Omental fat pad (tissue), 4 donors: ENCODE results near the gene FAM234A. TPM values are rescaled to one million over a fixed set of nuclear protein-coding genes. Genes with fewer than 3 reads are reported as not detected.

Source experiments
- ATAC-seq: fragments of 150-250 bp; one replicate; pipeline ENCODE4 v1.9.1; 2016; ENCODE audit warnings: mild to moderate bottlenecking, moderate library complexity; ENCODE audit not compliant: low FRiP score
- DNase-seq: peaks from one replicate; pipeline ENCODE4 v3.0.0-alpha.2; 2019; ENCODE audit warnings: low spot score
- CTCF ChIP-seq, 3 donors: fragments of 450-650 bp; IDR thresholded peaks; one replicate each; pipeline ENCODE4 v1.5.1; 2016 to 2017; ENCODE audit warnings: antibody characterized with exemption in 3 of 3, mild to moderate bottlenecking in 3 of 3, moderate library complexity in 2 of 3
- total RNA-seq, 4 donors: library from RNA; depleted of rRNA; stranded (reverse); fragments of >200 nt; gene quantifications; one replicate each; pipeline ENCODE4 v1.1.0, GENCODE V29; 2016

FAM234A gene
- total RNA-seq, 4 donors from 2014 or later: 48.5 to 119 (median 69.3) TPM

GRCh38 chr16:303760-304505 lies 69.3 kb downstream of the FAM234A start:
- no peak for TF ChIP-seq CTCF (IDR thresholded peaks at IDR 0.05)
- peak; percentile 16 for ATAC-seq
- no peak for DNase-seq

- no peak for TF ChIP-seq CTCF (IDR thresholded peaks at IDR 0.05)
- ATAC-seq (no peak), DNase-seq (no peak)
Measured at GRCh38 chr16:305916-306626, 71.5 kb downstream of the FAM234A start.

- no peak for ATAC-seq
- no peak for DNase-seq
- no peak for TF ChIP-seq CTCF (IDR thresholded peaks at IDR 0.05)
Measured at GRCh38 chr16:306911-307370, 72.3 kb downstream of the FAM234A start.

- DNase-seq: no peak
- ATAC-seq: no peak
- no peak for TF ChIP-seq CTCF (IDR thresholded peaks at IDR 0.05)
Measured at GRCh38 chr16:307691-308312, 73.2 kb downstream of the FAM234A start.

GRCh38 chr16:309476-309875 lies 74.9 kb downstream of the FAM234A start:
- ATAC-seq (no peak), DNase-seq (no peak)
- TF ChIP-seq CTCF (IDR thresholded peaks at IDR 0.05): no peak

- DNase-seq (no peak), ATAC-seq (no peak)
- no peak for TF ChIP-seq CTCF (IDR thresholded peaks at IDR 0.05)
Measured at GRCh38 chr16:311725-312124, 77.1 kb downstream of the FAM234A start.
